Tongue (tissue), 2 donors: ENCODE data around the gene TIE1. TPM values are rescaled to one million over a fixed set of nuclear protein-coding genes. Genes with fewer than 3 reads are reported as not detected.
"Not testable (repeated sequence)": the region's sequence is repeated elsewhere in the genome, so short reads cannot be mapped to it uniquely, and the experiment has no call there.

ENCODE experiments used
- DNase-seq: peaks from one replicate; pipeline ENCODE4 v3.0.0-alpha.2; 2015
- total RNA-seq: library from RNA; depleted of rRNA; stranded (reverse); fragments of >200 nt; gene quantifications from one replicate; pipeline ENCODE4 v1.2.3, GENCODE V29; 2014

Gene TIE1
- total RNA-seq, 1 donor from 2014 or later, result 62.3 TPM

GRCh38 chr1:43363283-43363934, 62.6 kb downstream of the TIE1 start:
- DNase-seq, result no peak

- DNase-seq, result no peak
Observed at GRCh38 chr1:43363935-43364525, 63.2 kb downstream of the TIE1 start.

GRCh38 chr1:43365678-43366077, 64.9 kb downstream of the TIE1 start:
- DNase-seq, result no peak

GRCh38 chr1:43366179-43366578, 65.4 kb downstream of the TIE1 start:
- DNase-seq, result peak; percentile 24

- DNase-seq, result no peak
Observed at GRCh38 chr1:43366601-43367025, 65.8 kb downstream of the TIE1 start.

GRCh38 chr1:43367026-43367903, 66.5 kb downstream of the TIE1 start:
- DNase-seq, result peak; percentile 28

- peak; percentile 92 for DNase-seq
Observed at GRCh38 chr1:43367904-43368645, 67.3 kb downstream of the TIE1 start, which contains the start of gene ELOVL1. ELOVL1 (minus strand) TSS chr1:43368011; CDS start chr1:43365609, 2,402 bp downstream.

- DNase-seq, result no peak
Observed at GRCh38 chr1:43368646-43369020, 67.9 kb downstream of the TIE1 start.

- DNase-seq, result not testable (repeated sequence)
Observed at GRCh38 chr1:43369779-43370178, 69.0 kb downstream of the TIE1 start.

- no peak for DNase-seq
Observed at GRCh38 chr1:43370564-43370963, 69.8 kb downstream of the TIE1 start.

GRCh38 chr1:43372172-43372571, 71.4 kb downstream of the TIE1 start:
- DNase-seq, result no peak

Other genes starting within 250 kb of the TIE1 start
- gene EBNA1BP2, start 128.7 kb upstream of the TIE1 start, total RNA-seq, result 28.9 TPM
- 0.51 TPM for gene CFAP57, start 128.7 kb upstream of the TIE1 start, total RNA-seq
- gene TMEM125, start 31.0 kb upstream of the TIE1 start, total RNA-seq, result 0.92 TPM
- gene C1orf210, start 15.4 kb upstream of the TIE1 start, total RNA-seq, result 1.0 TPM
- gene MPL, start 36.8 kb downstream of the TIE1 start, total RNA-seq, result not detected
- gene CDC20, start 58.0 kb downstream of the TIE1 start, total RNA-seq, result 14.1 TPM
- gene ELOVL1, start 67.0 kb downstream of the TIE1 start, total RNA-seq, result 9.6 TPM
- 26.0 TPM for gene MED8, start 88.8 kb downstream of the TIE1 start, total RNA-seq
- 25.5 TPM for gene SZT2, start 88.9 kb downstream of the TIE1 start, total RNA-seq
- 17.5 TPM for gene HYI, start 152.9 kb downstream of the TIE1 start, total RNA-seq
- 74.5 TPM for gene PTPRF, start 229.9 kb downstream of the TIE1 start, total RNA-seq